NCI-H2227 treated with DMSO at 0.1 percent for 48 hours (cell line): ENCODE results near the gene GPR15LG.
A peak's percentile ranks its signal among the peaks of the same experiment; 100 is the strongest.

Source experiments
- DNase-seq: peaks from one replicate; lab custom pipeline; 2025; lab: John Stamatoyannopoulos, UW

The GPR15LG gene

DNA sequence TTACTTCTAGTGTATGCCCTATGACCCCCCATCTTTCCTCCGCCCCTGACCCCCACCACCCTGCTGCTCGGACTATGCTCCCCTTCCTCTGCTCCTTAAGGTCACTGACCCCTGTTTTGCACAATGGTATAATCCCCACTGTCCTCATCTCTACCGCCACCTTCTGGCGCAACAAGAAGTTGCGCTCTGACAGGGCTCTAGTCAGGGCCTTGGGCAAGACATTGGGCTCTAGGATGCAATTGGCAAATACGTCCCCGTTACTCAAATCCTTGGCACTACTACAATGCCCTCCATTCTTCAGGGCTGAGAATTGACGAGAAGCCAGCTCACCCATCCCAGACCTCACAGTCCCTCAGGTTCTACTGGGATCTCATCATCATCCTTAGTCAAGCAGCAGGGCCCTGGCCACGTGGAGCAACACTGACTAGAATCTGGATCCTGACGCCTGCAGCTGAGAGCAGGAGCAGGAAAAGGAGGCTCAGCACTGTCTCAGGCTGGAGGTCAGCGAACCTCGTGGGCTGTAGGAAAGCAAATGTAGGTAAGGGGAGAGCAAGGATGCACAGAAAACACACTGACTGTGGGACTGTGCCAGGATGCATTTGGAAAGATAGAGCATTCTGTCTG lies 41.1 kb downstream of the GPR15LG start:
- DNase-seq: no peak

- no peak for DNase-seq
Measured at GRCh38 chr10:84216834-84217233, 43.2 kb downstream of the GPR15LG start.

DNA sequence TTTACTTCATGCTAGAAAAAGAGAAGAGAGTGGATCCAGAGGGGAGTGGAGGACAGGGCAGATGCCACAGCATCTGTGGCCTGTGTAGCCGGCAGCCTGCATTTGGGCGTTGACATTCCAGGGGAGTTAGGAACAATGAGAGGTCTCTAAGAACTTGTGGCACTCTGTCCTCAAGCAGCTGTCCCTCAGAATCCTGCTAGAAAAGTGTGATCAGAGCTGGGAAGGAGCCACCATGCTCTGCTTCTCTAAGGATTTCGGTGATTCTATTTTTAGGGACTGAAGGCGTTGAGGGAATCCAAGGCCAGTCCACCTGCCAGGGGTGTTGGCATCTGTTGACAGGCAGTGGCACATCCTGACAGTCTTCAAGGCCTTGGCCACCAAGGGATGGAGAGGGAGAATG lies 44.1 kb downstream of the GPR15LG start:
- DNase-seq: no peak

GRCh38 chr10:84221916-84222315 lies 48.3 kb downstream of the GPR15LG start:
- no peak for DNase-seq

DNA sequence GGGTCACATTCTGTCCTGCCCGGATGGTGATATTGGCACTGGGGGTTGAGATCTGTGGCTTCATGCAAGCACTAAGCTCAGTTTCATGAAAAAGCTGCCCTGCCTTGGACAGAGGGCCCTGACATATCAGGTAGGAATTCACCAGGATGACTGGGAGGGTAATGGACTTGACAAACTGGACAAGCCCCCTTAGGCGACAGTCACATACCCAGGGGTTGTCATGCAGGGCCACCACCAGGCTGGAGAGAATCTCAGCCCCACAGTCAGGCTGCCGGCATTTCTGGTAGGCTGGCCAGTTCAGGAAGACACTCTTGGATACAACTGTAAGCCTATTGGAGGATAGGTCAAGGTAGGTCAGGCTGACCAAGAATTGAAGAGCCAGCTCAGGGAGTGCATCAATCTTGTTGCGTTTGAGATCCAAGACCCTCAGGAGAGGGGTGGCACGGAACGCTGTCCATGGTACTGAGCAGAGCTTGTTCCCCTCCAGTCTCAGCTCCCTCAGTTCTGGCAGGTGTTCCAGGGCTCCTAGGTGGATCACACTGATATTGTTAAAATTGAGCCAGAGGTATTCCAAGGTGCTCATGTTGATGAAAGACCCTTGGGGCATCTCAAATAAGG lies 50.9 kb downstream of the GPR15LG start:
- no peak for DNase-seq

GRCh38 chr10:84225427-84226173 lies 52.0 kb downstream of the GPR15LG start, which contains the start of gene LRIT2:
LRIT2 (minus strand) TSS chr10:84225544; CDS start chr10:84225520, 24 bp downstream.
- DNase-seq: no peak

GRCh38 chr10:84226616-84227015 lies 53.0 kb downstream of the GPR15LG start:
- DNase-seq: no peak

GRCh38 chr10:84227810-84228209 lies 54.2 kb downstream of the GPR15LG start:
- no peak for DNase-seq

DNA sequence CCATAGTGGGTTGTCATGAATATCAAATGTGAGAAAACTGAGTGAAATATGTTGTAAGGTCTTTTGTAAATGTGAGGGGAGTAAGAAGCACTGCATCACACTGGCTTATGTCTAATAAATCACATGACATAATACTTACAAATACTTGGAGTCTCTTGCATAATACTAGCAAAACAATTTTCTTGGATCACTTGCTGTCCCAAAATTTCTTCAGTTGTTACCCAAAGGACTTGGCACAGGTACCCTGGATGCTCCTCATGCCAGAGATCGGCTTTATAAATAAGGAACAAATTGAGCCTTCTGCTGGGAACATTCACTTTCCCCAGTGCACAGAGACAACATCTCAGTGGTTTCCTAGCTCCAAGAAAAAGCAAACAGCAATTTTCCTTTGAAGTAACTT lies 56.8 kb downstream of the GPR15LG start:
- DNase-seq: no peak

DNA sequence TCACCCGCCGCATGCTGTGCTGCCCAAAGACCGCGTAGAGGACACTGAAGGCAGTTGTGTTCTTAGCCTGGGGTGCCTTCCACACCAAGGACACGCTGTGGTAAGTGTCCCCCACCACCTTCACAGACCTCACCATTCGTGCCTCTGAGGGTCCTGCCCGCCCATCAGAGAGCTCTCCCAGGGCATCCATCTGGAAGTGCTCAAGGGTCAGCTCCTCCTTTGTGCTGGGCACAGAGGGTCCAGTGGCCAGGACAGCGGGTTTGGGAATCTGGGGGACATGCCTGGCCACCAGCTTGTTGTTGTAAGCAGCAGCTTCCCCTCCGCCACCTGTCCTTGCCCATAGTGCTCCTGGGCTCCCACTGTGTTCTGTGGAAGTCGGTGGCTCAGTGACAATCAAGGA lies 58.8 kb downstream of the GPR15LG start:
- no peak for DNase-seq

DNA sequence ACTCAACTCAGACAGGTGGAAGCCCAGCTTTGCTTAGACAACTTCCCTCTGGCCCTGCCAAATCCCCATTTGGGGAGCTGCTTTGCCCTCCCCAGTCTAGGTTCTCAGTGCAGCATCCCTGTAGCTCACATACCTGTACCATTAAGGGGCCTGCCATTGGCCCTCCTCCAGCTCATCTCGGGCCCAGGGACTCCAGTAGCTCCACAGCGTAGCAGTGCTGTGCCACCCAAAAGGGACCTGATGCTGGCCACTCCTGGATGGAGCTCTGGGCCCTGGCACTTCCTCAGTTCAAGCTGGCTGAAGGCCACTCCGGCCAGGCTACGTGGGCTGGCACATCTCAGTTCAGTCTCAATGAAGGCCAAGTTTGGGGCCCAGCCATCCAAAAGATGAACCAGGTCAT lies 60.3 kb downstream of the GPR15LG start:
- no peak for DNase-seq

- peak; percentile 17 for DNase-seq
Measured at GRCh38 chr10:84234479-84234878, 60.9 kb downstream of the GPR15LG start.
